GM18517 (cell line): Measurements from ENCODE around the gene RNF135.
A peak's percentile ranks its signal among the peaks of the same experiment; 100 is the strongest.
"Not testable (repeated sequence)": the region's sequence is repeated elsewhere in the genome, so short reads cannot be mapped to it uniquely, and the experiment has no call there.

Experiments
- ATAC-seq: cut with Tn5 transposase; IDR thresholded peaks from one replicate; pipeline ENCODE4 v1.9.1; 2021; ENCODE audit warnings: mild to moderate bottlenecking, moderate library complexity; ENCODE audit not compliant: unreplicated experiment

Gene RNF135

DNA sequence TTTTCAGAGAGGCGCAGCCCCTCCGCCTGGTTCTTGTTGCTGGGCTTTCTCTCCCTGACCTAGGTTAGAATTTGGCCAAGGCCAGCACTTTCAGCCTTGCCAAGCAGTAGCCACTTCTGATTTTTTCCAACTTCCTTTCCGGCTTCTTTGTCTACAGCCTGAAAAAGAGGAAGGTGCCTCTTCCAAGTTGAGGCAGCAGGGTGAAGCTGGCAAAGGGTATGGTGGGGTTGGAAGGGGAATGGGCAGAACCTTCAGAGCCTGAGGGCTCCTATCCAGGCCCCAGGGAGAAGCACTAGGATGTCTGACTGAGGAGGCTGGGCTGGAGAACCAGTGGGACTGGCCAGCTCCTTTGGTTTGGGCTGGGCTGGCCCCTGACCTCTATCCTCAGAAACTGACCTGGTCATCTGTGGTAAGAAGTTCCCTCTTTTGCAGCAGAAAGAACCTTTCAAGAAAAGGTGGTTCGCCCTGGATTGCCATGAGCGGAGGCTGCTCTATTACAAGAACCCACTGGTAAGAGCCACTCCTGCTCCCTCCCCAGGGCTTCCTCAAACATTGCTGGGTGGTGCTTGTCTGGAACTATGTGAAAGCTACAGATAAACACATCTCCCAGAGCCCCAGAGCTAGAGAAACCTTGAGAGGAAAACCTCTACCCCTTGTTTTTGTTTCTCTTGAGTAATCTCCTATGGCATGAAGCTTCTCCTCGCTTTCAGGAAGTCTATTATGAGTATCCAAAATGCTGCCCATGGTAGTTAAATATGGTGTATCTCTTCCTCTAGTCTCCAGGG lies 16.6 kb upstream of the RNF135 start:
- no peak for ATAC-seq

DNA sequence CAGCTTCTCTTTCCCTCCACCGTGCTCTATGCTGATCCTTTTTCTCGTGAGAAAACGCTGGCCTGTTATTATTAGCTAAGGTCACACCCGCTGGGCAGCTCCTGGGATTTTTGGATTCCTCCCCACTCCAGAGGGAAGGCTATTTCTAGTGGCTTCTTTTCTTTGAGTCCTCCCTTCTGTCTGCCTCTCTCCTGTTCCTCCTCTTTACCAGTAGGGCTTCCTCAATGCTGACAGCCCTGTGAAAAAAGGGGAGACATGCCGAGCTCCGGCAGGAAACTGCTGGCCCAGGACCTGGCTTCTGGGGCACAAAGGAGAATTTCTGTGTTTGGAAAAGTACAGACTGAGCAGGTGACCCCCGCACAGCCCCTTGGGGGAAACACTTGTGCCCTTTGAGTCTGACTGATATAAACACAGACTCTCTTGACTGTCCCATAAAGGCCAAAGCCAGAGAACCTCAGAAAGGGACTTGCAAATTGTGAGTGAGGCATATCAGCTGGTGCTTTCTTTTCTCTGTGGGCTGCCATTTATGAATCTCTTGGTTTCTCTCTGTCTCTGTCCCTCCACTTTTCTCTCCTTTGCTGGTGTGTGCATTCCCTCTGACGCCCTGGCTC lies 14.0 kb upstream of the RNF135 start:
- no peak for ATAC-seq

DNA sequence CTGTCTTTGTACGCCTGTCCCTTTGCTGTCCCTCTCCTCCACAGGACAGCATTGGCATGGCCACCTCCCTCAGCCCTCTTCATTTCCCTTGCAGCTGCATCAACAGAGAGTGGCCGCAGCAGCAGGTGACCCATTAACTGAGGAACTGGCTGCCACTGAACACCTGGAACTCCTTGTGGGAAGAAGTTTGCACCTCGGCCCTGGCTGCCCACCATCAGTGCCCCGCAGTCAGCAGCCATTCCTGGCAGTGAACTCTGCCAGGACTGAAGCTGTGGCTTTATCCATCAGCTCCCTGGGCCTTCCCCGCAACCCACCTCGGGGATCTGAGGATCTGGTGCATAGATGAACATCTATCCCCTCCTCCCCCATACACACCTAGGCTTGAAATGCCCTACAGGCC lies 13.1 kb upstream of the RNF135 start:
- ATAC-seq = no peak

DNA sequence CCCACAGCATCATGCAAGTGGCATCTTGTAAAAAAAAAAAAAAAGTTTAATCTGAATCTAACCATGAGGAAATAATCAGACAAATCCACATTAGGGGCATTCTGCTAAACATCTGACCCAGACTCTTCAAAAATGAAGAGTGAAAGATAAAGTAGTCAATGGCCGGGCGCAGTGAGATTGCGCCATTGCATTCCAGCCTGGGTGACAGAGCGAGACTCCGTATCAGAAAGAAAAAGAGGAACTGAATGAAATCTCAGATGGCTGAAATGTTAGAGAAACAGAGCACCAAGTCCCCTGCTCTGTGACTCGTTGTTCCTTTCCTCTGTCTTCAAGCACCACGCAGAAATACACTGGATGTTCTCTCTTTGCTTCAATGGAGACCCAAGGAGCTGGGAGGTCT lies 12.7 kb upstream of the RNF135 start:
- ATAC-seq = no peak

DNA sequence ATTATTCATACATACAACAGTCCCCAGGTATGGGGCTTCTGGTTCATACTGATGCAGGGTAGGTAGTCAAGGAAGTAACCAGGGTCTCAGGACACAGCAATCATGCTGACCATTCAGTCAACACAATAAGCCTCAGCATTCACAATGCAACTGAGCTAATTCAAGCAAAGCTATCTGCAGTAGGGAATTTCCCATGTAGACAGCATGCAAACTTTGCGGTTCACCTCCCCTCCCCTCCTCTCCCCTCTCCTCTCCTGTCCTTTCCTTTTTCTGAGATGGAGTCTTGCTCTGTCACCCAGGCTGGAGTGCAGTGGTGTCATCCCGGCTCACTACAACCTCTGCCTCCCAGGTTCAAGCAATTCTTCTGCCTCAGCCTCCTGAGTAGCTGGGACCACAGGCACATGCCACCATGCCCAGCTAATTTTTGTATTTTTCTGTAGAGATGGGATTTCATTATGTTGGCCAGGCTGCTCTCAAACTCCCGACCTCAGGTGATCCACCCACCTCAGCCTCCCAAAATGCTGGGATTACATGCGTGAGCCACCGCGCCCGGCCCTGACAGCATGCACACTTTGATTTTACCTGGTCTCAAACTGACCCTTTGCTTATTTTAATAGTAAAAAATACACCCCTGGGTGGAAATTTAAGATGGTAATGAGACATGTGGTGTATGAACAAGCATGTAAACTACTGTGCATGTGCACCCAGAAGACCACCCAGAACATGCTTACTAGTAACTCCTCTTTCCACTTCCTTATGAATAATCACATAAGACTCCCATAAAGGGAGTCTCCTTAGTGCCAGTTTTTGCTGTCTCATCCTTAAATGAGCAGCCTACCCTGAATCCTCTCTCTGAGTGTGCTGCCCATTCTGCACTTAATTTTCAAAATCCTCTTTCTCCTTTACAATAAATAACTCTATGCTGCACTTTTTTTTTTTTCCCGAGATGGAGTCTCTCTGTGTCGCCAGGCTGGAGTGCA lies 9.3 kb upstream of the RNF135 start:
- no peak for ATAC-seq

DNA sequence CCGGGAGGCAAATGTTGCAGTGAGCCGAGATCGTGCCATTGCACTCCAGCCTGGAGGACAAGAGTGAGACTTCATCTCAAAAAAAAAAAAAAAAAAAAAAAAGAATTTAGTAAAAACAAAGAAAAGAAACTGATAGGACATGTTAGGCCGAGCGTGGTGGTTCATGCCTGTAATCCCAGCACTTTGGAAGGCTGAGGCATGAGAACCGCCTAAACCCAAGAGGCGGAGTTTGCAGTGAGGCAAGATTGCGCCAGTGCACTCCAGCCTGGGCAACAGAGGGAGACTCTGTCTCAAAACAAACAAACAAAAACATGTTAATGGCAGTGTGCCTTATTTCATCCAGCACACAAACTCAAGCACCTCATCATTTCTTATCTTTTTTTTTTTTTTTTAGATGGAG lies 6.5 kb upstream of the RNF135 start:
- not testable (repeated sequence) for ATAC-seq

DNA sequence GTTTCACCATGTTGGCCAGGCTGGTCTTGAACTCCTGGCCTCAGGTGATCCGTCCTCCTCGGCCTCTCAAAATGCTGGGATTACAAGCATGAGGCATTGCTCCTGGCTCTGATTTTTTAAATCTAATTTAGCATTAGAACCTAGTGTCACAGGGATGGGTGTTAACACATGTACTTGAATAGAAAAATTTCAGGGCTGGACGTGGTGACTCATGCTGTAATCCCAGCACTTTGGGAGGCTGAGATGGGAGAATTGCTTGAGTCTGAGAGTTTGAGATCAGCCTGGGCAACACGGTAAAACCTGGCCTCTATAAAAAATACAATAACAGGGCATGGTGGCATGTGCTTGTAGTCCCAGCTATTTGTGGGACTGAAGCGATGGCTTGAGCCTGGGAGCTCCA lies 6.0 kb upstream of the RNF135 start:
- no peak for ATAC-seq

DNA sequence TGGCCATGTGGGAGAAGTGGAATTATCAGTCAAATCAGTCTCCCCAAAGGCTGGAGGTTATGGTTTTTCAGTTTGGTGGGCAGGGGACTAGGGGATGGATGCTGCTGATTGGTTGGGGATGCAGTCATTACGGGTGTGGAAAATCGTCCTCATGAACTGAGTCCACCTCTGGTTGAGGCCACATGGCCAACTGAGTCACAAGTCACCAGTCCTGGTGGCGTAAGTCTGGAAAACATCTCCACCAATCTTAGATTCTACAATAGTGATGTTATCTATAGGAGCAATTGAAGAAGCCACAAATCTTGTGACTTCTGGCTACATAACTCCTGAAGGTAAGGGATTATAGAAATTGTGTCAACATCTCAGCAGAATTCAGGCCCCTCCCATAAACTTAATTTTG lies 5.2 kb upstream of the RNF135 start:
- ATAC-seq = no peak

DNA sequence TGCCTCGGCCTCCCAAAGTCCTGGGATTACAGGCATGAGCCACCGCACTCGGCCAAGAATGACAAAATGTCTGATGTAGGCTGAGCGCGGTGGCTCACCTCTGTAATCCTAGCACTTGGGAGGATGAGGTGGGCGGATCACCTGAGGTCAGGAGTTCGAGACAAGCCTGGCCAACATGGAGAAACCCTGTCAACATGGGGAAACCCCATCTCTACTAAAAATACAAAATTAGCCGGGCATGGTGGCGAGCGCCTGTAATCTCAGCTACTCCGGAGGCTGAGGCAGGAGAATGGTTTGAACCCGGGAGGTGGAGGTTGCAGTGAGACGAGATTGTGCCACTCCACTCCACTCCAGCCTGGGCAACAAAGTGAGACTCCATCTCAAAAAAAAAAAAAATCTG lies 2.9 kb upstream of the RNF135 start:
- ATAC-seq = not testable (repeated sequence)

DNA sequence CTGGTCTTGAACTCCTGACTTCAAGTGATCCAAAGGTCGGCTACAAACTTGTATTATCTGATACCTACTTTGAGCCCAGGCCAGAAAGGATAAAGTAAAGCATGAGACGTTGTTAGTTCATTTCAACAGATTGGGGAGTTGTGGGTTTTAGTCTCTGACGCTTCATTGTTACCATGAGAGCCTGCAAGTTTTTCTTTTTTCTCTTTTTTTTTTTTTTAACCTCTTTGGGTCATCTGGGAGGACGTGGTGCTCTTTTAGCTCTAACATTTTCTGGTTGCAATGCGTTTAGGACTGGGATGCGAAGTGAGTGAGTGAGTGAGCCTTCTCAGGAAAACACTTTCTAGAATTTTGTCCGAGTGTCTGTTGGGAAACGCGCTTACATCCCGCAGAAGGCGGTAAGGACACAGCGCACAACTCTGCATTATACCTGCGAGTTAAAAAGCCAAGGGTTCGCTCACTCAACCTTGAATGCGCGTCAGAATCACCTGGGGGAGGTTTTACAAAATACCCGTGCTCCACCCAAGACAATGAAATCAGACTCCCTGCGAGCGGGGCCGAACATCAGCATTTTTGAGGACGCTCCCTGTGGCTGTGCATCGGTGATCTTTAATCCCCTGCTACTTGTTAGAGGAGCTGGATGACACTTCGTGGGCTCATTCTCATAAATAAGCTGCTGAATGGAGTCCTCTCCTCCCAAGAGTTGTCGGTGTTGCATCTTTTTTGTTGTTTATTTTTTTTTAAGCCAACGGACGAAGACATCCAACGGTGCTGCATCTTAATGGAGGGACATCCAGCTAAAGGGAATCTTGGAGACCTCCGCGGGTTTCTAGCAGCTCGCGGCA lies 629 bp upstream of the RNF135 start:
- peak; percentile 27 for ATAC-seq

DNA sequence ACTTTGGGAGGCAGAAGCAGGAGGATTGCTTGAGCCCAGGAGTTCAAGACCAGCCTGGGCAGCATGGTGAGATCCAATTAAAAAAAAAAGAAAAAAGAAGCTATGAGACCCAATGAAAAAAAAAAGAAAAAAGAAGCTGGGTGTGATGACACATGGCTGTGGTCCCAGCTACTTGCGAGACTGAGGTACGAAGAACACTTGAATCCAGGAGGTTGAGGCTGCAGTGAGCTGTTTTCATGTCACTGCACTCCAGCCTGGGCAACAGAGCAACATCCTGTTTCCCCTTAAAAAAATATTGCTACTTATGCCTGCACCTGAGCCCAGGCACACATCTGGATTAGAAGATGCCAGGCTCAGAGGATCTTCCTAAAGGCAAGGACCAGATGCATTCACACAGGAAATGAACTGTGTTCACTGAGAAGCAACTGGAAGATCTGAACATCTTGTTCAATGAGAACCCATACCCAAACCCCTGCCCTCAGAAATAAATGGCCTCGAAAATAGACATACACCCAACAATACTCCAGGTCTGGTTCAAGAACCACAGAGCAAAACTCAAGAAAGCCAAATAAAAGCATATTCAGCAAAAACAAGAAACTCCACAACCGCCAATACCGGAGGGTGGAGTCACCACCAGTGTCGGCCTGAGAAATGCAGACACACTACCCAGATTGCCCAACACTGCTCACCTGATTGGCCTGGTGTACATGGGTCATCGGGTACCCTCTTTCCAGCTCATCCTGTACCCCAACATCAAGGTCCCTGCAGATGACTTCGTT lies 4.4 kb downstream of the RNF135 start:
- ATAC-seq = no peak

DNA sequence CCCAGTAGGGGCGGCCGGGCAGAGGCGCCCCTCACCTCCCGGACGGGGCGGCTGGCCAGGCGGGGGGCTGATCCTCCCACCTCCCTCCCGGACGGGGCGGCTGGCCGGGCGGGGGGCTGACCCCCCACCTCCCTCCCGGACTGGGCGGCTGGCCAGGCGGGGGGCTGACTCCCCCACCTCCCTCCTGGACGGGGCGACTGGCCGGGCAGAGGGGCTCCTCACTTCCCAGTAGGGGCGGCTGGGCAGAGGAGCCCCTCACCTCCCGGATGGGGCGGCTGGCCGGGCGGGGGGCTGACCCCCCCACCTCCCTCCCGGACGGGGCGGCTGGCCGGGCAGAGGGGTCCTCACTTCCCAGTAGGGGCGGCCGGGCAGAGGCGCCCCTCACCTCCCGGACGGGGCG lies 9.1 kb downstream of the RNF135 start:
- ATAC-seq = not testable (repeated sequence)

DNA sequence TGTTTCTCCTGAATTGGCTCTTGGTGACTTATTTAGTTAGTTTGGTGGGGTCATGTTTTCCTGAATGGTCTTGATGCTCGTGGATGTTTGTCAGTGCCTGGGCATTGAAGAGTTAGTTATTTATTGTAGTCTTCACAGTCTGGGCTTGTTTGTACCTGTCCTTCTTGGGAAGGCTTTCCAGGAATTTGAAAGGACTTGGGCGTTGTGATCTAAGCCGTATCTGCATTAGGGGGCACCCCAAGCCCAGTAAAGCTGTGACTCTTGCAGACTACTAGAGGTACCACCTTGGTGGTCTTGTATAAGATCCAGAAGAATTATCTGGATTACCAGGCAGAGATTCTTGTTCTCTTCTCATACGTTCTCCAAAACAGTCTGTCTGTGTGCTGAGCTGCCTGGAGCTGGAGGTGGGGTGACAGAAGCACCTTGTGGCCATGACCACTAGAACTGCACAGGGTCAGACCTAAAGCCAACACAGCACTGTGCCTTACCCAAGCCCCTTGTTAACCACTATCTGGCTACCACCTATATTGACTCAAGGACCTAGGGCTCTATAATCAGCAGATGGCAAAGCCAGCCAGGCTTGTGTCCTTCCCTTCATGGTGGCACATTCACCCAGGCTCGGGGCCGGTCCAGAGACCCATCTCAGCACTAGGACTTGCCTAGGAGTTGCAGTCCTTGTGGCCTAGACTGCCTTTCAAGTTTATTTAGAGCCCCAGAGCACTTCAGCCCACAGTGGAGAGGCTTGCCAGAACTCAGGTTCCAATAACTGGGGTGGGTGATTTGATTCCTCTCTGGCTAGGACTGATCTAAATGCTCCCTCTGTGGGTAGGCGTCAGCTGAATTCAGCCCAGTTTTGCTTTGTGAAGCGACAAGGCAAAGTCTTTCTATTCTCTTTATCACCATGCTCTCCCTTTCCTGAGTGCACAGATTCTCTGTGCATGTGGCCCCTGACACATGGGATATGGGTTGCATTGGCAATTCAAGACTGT lies 11.0 kb downstream of the RNF135 start:
- ATAC-seq = no peak

DNA sequence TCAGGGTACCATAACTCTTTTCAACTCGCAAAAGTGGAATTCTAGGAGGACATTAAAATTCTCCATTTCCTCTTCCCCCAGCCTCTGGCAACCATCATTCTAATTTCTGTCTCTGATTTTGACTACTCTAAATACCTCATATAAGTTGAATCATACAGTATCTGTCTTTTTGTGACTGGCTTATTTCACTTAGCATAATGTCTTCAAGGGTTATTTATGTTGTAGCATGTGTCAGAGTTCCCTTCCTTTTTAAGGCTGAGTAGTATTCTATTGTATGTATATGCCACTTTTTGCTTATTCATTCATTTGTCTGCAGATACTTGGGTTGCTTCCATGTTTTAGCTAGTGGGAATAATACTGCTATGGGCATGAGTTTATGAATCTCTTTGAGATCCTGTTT lies 12.0 kb downstream of the RNF135 start:
- ATAC-seq = no peak

DNA sequence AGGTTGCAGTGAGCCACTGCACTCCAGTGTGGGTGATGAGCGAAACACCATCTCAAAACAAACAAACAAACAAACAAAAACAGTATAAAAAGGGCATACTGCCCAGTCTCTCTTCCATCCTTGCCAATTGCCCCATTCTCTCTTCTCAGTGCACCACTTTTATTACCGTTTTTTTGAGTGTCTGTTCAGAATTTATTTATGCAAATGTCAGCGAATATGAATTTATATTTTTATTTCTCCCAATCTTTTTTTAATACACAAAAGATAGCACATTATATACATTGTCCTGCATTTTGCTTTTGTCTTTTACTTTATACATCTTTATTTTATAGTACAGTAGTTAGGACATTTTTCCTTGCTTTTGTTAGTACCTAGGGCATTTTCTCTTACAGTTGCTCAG lies 19.6 kb downstream of the RNF135 start:
- ATAC-seq = no peak

DNA sequence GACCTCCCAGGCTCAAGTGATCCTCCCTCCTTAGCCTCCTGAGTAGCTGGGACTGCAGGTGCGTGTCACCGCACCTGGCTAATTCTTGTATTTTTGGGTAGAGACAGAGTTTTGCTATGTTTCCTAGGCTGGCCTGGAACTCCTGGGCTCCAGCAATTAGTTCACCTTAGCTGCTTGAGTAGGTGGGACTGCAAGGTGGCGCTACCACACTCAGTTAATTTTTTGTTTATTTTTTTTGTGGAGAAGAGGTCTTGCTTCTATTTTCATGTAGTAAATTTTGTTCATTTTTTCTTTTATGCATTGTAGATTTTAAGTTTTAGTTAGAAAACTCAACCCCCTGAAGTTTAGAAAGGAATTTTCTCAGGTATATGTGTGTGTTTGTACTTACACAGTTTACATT lies 21.7 kb downstream of the RNF135 start:
- ATAC-seq = no peak

DNA sequence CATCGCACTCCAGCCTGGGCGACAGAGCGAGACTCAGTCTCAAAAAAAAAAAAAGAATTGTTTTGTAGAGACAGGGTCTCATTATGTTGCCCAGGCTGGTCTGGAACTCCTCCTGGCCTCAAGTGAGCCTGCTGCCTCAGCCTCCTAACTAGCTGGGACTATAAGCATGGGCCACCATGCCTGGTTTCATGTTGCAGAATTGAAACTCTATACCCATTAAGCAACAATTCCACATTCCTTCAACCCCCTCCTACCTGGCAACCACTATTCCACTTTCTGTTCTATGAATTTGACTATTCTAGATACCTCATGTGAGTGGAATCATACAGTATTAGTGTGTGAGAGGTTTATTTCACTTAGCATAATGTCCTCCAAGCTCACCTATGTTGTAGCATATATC lies 24.5 kb downstream of the RNF135 start:
- ATAC-seq = no peak

DNA sequence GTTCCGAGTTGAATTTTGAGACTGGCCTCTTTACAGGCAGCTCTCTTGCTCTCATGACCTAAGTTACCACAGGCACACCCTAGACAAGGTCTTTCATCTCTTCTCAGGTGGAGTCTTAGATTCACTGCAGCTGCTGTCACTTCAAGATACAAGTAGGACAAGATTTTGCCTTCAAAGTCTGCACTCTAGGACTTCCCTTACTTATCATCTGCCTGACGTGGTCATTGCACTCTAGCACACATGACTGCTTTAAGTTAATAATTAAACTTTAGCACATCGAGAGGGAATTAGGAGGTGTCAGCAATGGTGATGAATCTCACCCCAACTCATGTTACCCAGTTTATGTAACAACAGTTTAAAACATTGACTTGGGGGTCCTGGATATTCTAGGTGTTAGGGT lies 25.6 kb downstream of the RNF135 start:
- ATAC-seq = no peak

DNA sequence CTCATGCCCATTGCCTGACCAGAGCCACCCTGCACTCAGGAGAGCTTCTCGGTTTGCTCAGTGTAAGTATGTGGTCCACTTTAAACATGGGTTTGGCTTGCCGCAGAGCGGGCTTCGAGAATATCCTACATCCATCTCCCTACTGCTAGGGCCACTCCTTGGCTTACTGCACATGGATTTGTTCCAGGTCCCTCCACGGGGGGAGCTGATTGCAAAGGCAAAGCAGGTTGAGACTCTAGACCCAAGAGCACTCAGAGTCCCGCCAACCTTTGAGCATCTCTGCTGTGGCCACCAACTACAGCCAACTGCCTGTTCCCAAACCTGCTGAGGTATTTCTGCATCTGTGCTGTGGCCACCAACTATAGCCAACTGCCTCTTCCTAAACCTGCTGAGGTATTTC lies 26.4 kb downstream of the RNF135 start:
- no peak for ATAC-seq
